Suprapubic skin (tissue), 3 donors: ENCODE data around the gene PCDHGA7.

Source experiments
- CTCF ChIP-seq, 2 donors: fragments of 200-600 bp in 1 of 2; fragments of 450-650 bp in 1 of 2; sonication (generic) in 1 of 2; IDR thresholded peaks; one replicate each; pipeline ENCODE4 v1.5.1; 2016 to 2019; ENCODE audit warnings: antibody characterized with exemption in 2 of 2, mild to moderate bottlenecking in 1 of 2, moderate library complexity in 1 of 2
- EP300 ChIP-seq: sonication (generic); formaldehyde crosslinking; IDR thresholded peaks from one replicate; pipeline ENCODE4 v1.6.1; 2017; ENCODE audit warnings: antibody characterized with exemption
- POLR2A ChIP-seq, 2 donors: fragments of 450-650 bp; IDR thresholded peaks; one replicate each; pipeline ENCODE4 v1.6.1; 2017; ENCODE audit warnings: antibody characterized with exemption in 2 of 2, mild to moderate bottlenecking in 2 of 2, moderate library complexity in 2 of 2

GRCh38 chr5:141412854-141413539 lies 30.5 kb downstream of the PCDHGA7 start, which contains the start of gene PCDHGA10:
- TF ChIP-seq CTCF (IDR thresholded peaks at IDR 0.05) (peak; percentile 17 to 47), POLR2A (IDR thresholded peaks at IDR 0.05) (no peak), EP300 (no peak)
